Activated CD4-positive, CD25-positive, alpha-beta regulatory T cell treated with anti-CD3 and anti-CD28 coated beads, Interleukin-2, amount 50 U/mL, for 72 hours (primary cell): ENCODE results near the gene ME3.

Experiments used
- DNase-seq: peaks from one replicate; pipeline ENCODE4 v3.0.0; 2021

The ME3 gene

DNA sequence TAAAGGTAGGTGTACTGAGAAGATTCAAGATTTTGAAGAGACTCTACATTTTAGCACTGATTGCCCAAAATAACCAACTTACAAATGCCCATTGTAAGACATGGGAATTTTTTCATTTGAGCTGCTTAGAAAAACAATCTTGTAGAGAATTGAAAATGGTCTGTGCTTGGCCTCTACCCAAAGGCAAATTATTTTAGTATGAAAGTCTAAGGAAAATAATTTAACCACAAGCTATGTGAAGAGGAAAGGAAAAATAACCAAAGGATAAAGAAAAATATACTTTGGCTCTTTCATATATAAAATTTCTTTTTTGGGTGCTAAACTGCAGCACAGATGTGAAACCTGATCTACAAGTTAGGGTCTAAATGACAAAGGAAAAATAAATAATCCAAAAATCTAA lies 54.9 kb downstream of the ME3 start:
- DNase-seq = no peak

DNA sequence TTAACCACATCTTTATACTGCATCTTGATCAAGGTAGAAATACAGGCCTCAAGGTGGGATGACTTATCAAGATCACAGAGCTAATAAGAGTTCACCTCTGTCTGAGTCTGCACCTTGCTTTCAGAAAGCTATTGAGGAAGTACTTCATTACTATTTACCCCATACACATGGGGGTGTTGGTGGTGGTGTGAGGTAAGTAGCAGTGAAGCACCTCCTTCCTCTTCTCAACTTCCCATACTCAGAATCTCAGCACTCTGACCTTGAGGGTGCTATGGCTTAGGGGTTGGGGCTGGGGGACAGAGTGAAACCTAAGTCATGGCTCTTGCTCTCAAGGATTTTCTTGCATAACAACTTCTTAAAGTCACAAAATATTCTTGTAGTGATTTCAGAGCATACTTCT lies 56.9 kb downstream of the ME3 start:
- no peak for DNase-seq

DNA sequence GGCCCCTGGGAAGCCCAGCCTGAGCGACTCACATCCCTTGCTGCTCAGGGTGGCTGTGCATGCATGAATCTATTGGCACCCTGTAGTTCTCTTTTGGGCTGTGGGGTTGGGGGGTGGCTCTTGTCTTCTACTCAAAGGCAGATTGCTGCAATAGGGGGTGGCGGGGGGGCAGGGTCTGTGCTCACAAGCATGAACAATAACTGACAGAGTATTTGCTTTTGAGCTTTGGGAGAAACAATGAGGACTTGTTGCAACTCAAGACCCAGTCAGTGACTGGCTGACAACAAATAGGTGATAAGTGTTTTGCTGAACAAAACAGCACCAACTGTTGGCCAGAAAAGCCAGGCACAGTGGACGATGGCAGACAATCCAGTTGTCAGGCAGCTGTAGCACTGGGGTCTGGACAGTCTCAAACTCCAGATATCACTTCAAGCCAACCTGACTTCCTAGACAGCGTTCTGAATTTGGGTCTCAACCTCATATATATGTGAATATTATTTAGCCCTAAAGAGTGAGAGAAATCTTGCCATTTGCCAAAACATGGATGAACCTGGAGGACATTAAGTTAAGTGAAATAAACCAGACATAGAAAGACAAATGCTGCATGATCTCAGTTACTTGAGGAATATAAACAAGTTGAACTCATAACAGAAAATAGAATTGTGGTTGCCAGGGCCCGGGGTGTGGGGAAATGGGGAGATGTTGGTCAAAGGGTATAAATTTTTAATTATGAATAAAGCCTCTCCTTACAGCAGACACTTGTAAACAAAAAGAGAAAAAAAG lies 61.7 kb downstream of the ME3 start:
- no peak for DNase-seq

DNA sequence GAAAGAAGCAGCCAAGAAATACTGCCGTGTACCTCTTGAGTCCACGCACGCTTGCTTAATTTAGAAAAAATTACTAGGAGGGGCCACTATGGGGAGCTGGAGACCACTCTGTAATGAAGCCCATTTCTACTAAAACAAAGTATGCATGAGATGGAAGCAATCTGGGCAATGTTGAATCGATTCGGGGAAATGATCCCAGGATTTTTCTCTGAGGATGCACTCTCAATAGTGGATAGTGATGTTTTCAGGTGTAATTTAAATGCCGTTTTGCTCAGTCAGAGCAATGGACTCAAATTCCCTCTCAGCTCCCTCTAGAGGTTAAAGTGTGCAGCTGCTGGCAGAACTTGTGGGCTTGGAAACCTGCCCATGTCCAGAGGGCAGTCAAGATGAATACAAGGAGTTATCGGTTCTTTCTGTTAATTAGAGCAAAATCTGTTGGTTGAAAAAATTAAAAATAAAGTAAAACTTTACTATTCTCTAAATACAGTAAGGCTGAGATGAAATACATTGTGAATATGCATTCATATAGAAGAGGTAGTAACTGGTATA lies 64.1 kb downstream of the ME3 start:
- DNase-seq = no peak

DNA sequence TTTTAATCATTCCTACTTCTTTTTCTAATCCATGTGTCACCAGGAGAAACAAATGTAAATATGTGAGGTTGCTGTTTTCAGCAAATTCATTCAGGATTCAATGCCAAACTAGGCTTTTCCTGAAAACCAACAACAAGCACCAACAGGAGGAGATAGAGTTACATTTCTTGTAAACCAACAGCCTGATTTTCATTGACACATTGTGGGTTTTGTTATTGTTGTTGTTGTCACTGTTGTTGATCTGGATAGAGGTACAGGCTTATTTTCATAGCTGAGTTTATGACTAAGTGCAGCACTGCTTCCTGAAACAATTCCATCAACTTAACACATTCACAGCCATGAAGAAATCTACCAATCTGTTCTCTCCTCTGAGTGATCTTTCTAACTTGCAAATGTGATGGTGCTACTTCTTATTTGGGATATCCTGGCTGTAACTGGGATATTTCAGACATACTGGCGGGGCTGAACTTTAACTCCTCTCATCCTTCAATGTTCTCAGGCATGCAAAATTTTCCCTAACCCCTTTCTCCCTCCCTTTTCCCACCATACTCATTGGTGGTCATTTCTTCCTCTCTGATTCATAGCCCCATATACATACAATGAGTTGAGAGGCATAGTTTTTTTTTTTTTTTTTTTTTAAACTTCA lies 65.5 kb downstream of the ME3 start:
- DNase-seq = no peak

DNA sequence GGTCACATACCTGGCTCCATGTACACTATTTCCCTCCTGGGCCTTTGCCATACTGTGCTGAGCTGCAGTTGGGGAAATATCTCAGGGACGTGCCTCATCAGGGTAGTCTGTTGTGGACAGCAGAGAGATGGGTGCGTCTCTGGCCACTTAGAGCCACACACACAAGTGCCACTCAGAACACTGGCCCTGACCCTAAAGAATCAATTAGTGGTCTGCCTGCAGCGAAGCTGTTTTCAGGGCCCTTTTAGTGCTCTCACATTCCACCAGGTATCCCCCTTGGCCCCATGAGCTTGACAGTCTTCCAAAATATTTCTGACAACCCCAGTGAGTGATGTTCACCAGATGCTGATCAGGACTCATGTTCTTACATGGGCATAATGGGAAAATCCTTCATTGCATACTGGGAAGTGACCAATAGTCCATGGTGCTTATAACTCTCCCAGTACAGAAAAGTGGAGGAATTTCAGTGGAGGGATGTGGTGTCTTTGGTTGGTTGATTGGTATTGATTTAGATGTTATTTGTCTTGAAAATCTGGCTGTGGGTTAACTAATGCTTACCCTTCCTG lies 66.1 kb downstream of the ME3 start:
- no peak for DNase-seq

DNA sequence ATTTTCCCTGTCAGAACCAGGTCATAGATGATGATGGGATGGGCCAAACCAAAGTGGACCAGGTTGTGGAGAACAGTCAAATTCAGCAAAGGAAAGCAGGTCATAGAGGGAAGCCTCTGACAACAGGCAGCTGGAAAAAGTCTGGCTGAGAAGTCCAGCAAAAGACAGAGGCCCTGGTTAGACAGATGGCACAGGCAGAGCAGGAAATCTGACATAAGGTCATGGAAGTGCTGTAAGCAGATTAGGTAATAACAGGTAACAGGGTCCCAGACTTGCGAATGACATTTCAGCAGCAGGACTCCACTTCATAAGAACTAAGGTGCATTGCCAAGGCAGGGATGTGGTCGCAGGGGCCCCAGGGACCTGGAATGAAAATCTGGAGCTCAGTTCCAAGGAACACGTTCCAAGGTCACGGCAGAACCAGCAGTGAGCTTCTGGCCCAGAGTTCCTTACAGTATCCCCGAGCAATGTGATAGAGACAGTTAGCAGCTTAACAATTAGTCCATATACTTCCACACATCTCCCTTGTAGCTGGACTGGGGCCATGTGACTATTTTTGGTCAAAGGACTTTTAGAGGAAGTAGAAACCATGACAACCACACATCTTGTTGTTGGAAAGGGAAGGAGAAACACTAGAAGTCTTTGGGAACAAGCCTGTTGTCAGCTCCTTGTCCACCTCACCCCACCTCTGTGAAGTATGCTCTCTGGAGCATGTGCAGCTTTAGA lies 75.4 kb downstream of the ME3 start:
- DNase-seq = no peak

DNA sequence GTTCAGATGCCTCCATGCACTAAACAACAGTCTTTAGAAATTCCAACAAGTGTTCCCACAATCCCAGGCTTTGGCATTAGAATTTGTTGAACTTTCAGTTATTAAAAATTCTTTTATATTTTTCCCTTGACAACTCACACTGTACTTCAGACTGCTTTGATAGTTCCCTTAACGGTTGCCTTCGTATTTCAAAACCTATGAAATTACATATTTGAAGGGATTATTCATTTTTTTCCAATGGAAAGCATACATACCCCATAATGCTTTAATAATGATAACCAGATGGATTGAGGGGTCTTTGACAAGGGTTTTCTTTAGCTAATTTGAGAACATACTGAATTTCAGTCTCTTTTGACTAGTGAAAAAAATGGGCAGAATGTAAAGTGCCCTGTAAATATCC lies 76.5 kb downstream of the ME3 start:
- no peak for DNase-seq

DNA sequence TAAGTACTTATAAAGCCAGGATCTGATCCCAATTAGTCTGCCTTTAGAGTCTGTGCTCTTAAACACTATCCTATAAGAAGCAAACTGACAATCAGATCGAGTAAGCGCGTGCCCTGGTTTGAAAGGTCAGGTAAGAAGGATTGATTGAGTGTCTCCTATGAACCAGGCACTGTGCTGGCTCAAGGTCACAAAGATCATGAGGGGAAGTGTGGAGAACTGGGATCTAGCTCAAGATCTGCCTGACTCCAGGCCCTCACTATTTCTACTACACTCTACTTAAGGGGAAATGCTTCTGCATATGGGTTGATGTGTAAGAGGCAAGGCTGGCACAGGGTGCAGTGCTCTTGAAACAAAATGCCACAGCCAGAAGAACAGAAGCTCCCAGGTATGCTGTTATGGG lies 77.0 kb downstream of the ME3 start:
- DNase-seq = no peak

DNA sequence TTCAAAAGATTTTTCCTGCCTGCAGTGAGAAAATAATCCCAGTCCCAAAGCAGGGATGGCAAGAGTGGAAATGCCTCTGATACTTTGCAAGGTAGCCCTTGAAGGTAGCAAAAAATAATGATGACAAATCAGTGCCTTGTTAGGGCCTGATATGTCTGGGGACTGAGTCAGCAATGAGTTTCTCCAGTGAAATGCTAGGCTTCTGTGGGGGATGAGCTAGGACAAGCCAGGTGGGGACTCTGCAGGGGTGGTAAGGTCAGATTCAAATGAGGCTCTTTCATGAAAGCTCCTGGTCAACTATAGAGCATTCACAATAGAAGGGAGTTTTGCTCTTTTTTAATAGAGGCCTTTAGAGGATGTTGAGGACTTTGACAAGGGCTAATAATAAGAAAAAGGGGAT lies 77.7 kb downstream of the ME3 start:
- no peak for DNase-seq

DNA sequence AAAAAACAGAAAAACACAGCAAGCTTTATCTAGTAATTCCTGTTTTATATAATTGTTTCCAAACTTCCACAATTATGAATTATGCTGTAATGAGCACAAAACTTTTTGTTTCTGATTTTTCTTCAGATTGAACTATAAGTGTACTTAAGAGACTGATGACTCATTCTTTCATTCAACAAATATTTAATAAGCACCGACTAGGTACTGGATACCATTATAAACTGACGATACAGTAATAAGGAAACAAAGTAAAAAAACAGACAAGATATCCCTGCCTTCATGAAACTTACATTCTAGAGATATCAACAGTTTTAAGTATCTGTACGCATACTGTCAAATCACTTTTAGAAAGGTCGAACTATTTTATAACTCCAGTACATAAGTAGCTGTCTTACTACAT lies 78.6 kb downstream of the ME3 start:
- DNase-seq = no peak

DNA sequence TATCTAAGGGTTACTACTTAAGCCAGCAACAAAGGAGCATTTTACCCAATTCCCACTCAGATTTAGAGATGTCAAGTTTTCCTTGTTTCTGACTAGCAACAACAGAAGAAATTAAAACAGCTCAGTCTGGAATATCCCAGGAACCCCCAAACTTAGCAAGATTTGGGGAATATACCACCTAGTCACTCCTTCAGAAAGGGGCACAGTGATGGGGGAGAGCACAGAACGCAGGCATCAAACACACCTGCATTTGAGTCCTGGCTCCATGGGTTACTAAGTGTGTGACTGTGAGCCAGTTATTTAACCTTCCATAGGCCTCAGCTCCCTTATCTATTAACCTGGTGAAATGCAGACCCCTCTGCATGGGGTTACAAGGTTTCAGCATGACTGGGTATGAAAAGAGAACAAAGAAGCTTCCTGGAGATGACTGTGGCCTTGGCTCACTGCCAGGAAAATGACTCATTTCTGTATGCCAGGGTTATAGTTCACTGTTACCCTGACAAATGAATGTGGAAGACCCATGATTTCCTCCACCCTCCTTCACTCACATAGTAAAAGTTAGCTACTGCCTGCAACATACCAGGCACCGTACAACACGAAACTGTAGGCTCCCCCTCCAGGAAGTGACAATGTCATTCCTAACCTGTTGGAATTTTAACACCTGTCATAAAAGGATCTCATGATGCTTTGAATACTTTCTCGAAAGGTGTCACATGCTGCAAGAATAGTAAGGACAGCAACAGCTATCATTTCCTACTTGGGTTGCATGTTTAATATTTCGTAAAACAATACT lies 79.6 kb downstream of the ME3 start:
- DNase-seq = peak; percentile 69

DNA sequence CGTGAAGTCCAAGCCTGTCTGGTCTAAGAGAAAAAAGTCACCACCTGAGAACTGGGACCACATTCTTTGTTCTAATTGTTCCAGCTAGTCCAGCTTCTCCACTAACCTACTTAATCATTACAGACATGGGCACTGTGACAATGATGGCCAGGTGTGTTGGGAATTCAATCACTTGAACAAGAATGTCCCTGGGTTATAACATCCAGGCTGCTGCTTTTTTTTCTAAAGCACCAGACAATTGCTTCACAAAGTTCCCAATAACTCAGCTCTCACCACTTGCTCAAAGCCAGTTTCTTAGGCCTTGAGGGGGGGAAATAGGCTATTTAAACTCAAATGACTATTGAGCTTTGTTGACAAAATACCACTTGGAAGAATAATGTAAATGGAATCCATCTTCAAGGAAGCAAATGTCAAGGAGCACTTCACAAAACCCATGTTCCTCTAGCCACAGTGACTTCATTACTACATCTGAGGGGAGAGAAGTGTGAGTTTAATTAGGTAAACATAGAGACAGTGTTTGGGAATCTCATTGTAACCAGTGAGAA lies 80.3 kb downstream of the ME3 start:
- DNase-seq = no peak

DNA sequence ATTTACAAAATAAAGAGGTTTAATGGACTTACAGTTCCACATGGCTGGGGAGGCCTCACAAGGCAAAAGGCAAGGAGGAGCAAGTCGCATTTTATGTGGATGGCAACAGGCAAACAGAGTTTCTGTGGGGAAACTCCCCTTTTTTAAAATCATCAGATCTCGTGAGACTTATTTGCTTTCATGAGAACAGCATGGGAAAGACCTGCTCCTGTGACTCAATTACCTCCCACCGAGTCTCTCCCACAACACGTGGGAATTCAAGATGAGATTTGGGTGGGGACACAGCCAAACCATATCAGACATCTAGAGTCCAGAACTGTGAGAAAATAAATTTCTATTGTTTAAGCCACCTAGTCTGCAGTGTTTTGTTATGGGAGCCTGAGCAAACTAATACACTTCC lies 80.8 kb downstream of the ME3 start:
- no peak for DNase-seq

DNA sequence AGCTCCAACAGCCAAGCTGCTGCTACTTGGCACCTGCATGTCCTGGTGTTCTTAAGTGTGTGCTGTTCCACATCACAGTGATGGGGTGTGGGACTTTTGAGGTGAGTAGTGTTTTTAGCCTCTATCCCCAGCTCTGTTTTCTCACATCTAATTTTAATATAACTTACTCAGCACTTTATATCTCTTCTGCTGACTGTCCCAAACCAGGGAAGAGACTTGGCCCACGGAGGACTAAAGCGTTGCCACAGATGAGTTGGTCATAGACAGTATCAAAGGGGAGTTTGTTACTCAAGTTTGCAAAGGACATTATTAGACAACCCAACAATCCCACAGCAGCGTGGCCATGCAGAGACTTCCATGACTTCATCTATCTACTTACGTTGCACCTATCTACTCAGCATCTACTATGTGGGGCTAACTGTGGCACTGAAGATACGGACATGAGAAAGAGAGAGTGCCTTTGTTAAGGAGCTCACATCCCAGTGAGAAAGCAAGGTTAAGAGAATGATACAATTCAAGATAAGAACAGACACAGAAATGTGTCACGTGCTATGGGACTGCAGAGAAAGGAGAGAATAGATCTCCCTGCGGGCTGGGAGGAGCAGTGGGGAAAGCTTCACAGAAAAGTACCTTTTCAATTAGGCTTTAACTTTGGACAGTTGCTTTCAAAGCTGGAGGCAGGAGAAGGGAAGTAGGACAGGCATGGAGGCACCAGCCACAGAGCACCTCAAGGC lies 82.4 kb downstream of the ME3 start:
- DNase-seq = no peak

DNA sequence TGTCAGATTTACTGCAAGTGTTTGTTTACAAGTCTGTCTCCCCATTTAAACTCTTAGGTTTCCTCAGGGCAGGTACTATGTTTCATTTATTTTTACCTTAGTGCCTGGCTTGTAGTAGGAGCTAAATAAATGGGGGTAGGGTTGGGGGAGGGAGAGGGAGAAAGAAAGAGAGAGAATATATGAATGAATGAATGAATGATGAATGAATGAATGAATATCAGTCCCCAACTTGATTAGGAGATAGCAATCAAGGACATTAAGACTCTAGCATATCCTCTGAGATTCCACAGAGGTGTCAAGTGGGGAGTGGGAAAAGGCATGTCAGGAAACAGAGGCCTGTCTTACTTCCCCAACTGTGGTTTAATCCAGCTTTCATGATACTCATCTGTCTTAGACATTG lies 83.2 kb downstream of the ME3 start:
- DNase-seq = no peak

DNA sequence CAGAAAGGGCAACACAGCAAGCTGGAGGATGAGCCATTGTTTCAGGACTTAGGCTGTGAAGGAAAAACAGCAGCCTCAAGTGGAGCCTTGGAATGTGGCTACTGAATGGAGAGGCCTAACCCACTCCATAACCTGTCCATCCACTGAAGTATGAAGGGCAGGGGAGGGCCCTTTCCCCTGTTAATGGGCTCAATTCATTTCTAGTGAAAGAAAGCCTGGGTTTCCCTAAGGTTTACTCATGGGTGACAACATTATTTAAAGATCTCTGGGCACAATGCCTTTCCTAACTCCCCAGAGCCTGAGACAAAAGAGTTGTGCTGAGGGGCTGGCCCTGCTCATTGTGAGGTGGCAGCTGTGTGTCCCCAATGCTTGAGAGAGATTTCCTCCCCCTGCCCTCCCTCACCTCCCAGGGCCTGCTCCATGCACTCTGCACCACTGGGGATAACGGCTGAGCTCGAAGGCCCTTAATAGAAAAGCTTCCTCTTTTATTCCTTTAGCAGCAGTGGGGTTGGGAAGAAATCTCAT lies 83.8 kb downstream of the ME3 start:
- no peak for DNase-seq

DNA sequence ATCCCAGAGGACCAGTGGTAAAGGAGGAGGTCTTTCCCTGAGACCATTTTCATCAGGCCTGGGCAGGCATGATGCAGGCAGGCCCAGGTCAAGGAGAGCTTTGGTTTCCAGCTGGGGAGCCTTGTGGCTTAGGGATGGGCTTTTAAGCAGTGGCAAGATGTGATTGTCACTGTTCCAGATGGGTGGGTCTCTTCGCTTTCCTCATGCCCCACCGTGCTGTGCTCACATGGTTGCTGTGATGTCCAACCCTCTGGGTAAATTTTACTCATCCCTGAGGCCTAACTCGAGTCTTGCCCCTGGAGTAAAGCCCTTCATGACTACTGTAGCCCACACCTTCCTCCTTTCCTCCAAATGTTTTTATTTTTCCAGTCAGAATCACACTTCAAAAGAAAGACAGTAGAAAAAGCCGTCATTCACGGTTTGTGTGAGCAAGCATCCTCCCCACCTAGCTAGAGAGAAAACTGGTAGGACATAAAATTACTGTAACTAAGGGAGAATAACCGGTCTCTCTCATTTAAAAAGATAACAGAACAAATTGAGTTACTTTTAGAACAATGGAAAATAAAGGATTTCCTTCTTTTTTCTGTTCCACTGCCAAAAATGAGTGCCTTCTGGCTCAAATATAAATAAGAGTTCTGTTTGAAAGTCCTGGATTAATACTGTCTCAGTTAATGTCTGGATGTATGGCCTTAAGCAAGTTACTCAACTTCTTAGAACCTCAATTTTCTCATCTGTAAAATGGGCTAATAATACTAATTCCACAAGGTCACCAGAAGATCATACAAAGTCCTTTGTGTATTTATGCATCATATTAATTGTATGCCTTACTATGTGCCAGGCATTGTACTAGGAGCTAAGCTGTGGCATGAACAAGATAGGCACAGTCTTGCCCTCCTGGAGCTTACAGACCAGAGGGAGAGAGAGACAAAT lies 84.9 kb downstream of the ME3 start:
- no peak for DNase-seq

DNA sequence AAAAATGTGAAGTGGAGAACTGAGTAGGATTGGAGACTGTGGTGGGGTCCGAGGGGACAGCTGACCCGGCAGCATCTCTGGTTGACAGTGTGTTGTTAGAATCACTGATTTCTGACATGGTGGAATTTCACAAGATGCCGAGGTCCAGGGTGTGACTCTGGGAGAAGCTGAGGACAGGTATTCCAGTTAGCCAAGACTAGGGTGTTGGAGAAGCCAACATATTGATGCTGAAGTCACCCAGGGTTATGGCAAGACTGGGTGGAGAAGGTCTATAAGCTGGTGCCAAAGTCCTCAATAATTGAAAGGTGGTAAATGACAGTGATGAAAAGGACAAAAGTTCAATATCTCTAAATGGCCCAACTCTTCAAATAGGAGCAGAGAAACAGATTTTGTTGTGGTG lies 86.1 kb downstream of the ME3 start:
- no peak for DNase-seq

DNA sequence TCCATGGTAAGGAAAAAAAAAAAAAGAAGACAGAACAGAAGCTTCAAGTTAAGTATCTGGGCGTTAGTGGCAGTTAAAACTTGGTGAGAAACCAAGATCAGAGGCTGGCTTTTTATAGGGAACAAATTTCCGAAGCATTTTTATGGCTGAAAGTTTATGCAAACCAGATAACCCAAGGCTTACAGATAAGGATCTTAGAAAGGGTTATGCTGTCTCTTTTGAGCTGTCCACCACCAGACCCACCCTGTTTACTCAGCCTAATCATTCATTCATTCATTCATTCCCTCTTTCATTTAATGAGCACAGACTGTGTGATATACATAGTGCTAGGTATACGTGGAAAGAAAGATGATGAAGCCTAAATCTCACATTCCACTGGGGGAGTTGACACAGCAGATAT lies 89.5 kb downstream of the ME3 start:
- DNase-seq = no peak
